ENCODE results near the gene RRM1. TPM values are rescaled to one million over a fixed set of nuclear protein-coding genes. Genes with fewer than 3 reads are reported as not detected.

RRM1 gene
- total and polyA plus RNA-seq, 10 of the 15 experiments (the other 5 are each of a cell fraction or from before 2014, with no cell fraction given): 94.0 to 255 (median 148) TPM

GRCh38 chr11:4187055-4187988 lies 92.7 kb downstream of the RRM1 start:
- DNase-seq (ENCODE audit: low read depth, low spot score): no peak
- SMC1A ChIA-PET (ENCODE audit: uncharacterized antibody, unreplicated experiment): interaction anchor here (0.6 to 4.2 kb wide), 12 partner anchors 9 to 450 kb away, joined by 3 to 30 read pairs (median 4); partner anchors contain the start of gene OR51D1
- no TSS peak for BruUV-seq (replicated peaks)
- Histone ChIP-seq H3K9ac (ENCODE audit: control insufficient read depth, insufficient read depth, low read length) (peak overlapping the region; percentile 33; the same call in 1 of the 2 replicates), H3K4me2 (ENCODE audit: control insufficient read depth, insufficient read depth) (peak overlapping the region; percentile 95), H3K27me3 (replicated peaks in 1 of 2; ENCODE audit: control insufficient read depth in 2 of 2, insufficient read depth in 2 of 2, low read length in 1 of 2) (no peaks in the 10 kb centered on the region; a peak in 1 of 4 replicates), H3K27ac (ENCODE audit: control insufficient read depth, insufficient read depth) (no peak overlapping the region), H3K4me3 (peak overlapping the region; percentile 64), H3K36me3 (ENCODE audit: control insufficient read depth in 2 of 2, insufficient read depth in 2 of 2, low read length in 1 of 2) (no peaks in the 10 kb centered on the region), H3K79me2 (ENCODE audit: control insufficient read depth, insufficient read depth, low read length) (no peaks in the 10 kb centered on the region), H2AFZ (ENCODE audit: control insufficient read depth, low read depth, low read length) (peak overlapping the region; percentile 72), H3K9me3 (replicated peaks; ENCODE audit: control insufficient read depth, insufficient read depth, low read length) (no peaks in the 10 kb centered on the region), H4K20me1 (ENCODE audit: control insufficient read depth, insufficient read depth) (no peaks in the 10 kb centered on the region), H3K4me1 (ENCODE audit: control insufficient read depth, insufficient read depth, low read length) (no peaks in the 10 kb centered on the region)
- RAD21 ChIA-PET (ENCODE audit: unreplicated experiment): interaction anchor here (0.9 to 3.1 kb wide), 18 partner anchors 9 to 450 kb away, joined by 3 to 46 read pairs (median 5); partner anchors contain the start of genes OR51D1, TRIM21 and TRIM68
- intact Hi-C loops (cut with micrococcal nuclease; ENCODE audit: unreplicated experiment) (loop anchor here (1.0 to 5.0 kb wide), 5 partner anchors 306 to 1195 kb away; partner anchors contain the start of genes OR51D1 and OR51M1), in situ Hi-C loops (cut with MboI) (loop anchor here (10.0 kb wide), 1 partner anchor 817 kb away; no protein-coding TSS in a partner anchor)
- CTCF ChIA-PET: interaction anchor here (0.6 to 7.2 kb wide), 34 partner anchors 10 to 1978 kb away, joined by 3 to 122 read pairs (median 4); partner anchors contain the start of genes OR51D1, OR52M1 and TRIM21
- peak; percentile 98 for ATAC-seq
- no peak for FAIRE-seq
- POLR2A ChIA-PET: interaction anchor here (0.6 kb wide), 1 partner anchor 1084 kb away, joined by 6 read pairs; no protein-coding TSS in a partner anchor
- WGBS (ENCODE audit: insufficient coverage, insufficient replicate concordance, low lambda C conversion rate, missing lambda C conversion rate): 1% methylated on average over 68 of the region's 83 CpGs
- no peak for TF ChIP-seq ATF3 (IDR thresholded peaks at IDR 0.05; ENCODE audit: borderline replicate concordance, extremely low read depth, low read depth, low read length)
- no peak for TF ChIP-seq ZZZ3 (IDR thresholded peaks at IDR 0.05; ENCODE audit: control insufficient read depth, insufficient read length, low read depth)
- TF ChIP-seq RELA (IDR thresholded peaks at IDR 0.05; ENCODE audit: borderline replicate concordance, partially characterized antibody): no peak
- TF ChIP-seq, protein P1, sequence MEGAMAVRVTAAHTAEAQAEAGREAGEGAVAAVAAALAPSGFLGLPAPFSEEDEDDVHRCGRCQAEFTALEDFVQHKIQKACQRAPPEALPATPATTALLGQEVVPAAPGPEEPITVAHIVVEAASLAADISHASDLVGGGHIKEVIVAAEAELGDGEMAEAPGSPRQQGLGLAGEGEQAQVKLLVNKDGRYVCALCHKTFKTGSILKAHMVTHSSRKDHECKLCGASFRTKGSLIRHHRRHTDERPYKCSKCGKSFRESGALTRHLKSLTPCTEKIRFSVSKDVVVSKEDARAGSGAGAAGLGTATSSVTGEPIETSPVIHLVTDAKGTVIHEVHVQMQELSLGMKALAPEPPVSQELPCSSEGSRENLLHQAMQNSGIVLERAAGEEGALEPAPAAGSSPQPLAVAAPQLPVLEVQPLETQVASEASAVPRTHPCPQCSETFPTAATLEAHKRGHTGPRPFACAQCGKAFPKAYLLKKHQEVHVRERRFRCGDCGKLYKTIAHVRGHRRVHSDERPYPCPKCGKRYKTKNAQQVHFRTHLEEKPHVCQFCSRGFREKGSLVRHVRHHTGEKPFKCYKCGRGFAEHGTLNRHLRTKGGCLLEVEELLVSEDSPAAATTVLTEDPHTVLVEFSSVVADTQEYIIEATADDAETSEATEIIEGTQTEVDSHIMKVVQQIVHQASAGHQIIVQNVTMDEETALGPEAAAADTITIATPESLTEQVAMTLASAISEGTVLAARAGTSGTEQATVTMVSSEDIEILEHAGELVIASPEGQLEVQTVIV (IDR thresholded peaks at IDR 0.05; ENCODE audit: borderline replicate concordance, partially characterized antibody): no peak
- TF ChIP-seq, protein P2, sequence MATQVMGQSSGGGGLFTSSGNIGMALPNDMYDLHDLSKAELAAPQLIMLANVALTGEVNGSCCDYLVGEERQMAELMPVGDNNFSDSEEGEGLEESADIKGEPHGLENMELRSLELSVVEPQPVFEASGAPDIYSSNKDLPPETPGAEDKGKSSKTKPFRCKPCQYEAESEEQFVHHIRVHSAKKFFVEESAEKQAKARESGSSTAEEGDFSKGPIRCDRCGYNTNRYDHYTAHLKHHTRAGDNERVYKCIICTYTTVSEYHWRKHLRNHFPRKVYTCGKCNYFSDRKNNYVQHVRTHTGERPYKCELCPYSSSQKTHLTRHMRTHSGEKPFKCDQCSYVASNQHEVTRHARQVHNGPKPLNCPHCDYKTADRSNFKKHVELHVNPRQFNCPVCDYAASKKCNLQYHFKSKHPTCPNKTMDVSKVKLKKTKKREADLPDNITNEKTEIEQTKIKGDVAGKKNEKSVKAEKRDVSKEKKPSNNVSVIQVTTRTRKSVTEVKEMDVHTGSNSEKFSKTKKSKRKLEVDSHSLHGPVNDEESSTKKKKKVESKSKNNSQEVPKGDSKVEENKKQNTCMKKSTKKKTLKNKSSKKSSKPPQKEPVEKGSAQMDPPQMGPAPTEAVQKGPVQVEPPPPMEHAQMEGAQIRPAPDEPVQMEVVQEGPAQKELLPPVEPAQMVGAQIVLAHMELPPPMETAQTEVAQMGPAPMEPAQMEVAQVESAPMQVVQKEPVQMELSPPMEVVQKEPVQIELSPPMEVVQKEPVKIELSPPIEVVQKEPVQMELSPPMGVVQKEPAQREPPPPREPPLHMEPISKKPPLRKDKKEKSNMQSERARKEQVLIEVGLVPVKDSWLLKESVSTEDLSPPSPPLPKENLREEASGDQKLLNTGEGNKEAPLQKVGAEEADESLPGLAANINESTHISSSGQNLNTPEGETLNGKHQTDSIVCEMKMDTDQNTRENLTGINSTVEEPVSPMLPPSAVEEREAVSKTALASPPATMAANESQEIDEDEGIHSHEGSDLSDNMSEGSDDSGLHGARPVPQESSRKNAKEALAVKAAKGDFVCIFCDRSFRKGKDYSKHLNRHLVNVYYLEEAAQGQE (IDR thresholded peaks at IDR 0.05; ENCODE audit: low read depth, low read length): no peak
- no peak for TF ChIP-seq NBN (IDR thresholded peaks at IDR 0.05)
- TF ChIP-seq SIN3A (IDR thresholded peaks at IDR 0.05; ENCODE audit: low read depth, low read length): no peak
- TF ChIP-seq ESRRA (IDR thresholded peaks at IDR 0.05; ENCODE audit: low read length): no peak
- TF ChIP-seq YY1 (IDR thresholded peaks at IDR 0.05; ENCODE audit: low read depth, low read length): peak; percentile 41; the same call in 1 of the 2 replicates
- TF ChIP-seq USF1 (IDR thresholded peaks at IDR 0.05; ENCODE audit: borderline replicate concordance, extremely low read length, insufficient read depth, low read depth, low read length): no peak
- TF ChIP-seq ZNF24 (IDR thresholded peaks at IDR 0.05): no peak
- TF ChIP-seq SMC3 (IDR thresholded peaks at IDR 0.05; ENCODE audit: borderline replicate concordance, low read length): peak; percentile 64
- no peak for TF ChIP-seq JUND (IDR thresholded peaks at IDR 0.05; ENCODE audit: low read depth, low read length)
